Omental fat pad (tissue), 4 donors: ENCODE data around the gene TRMT112. TPM values are rescaled to one million over a fixed set of nuclear protein-coding genes. Genes with fewer than 3 reads are reported as not detected.

Source experiments
- ATAC-seq: fragments of 150-250 bp; one replicate; pipeline ENCODE4 v1.9.1; 2016; ENCODE audit warnings: mild to moderate bottlenecking, moderate library complexity; ENCODE audit not compliant: low FRiP score
- DNase-seq: peaks from one replicate; pipeline ENCODE4 v3.0.0-alpha.2; 2019; ENCODE audit warnings: low spot score
- total RNA-seq, 4 donors: library from RNA; depleted of rRNA; stranded (reverse); fragments of >200 nt; gene quantifications; one replicate each; pipeline ENCODE4 v1.1.0, GENCODE V29; 2016
- TF ChIP-seq, protein P1 (sequence below), 3 donors: fragments of 450-650 bp; IDR thresholded peaks; one replicate each; pipeline ENCODE4 v1.5.1; 2016 to 2017; ENCODE audit warnings: antibody characterized with exemption in 3 of 3, mild to moderate bottlenecking in 3 of 3, moderate library complexity in 2 of 3

The TRMT112 gene
- total RNA-seq, 4 donors from 2014 or later = 180 to 263 (median 215) TPM

GRCh38 chr11:64287676-64288352 is 29.5 kb downstream of the TRMT112 start:
- DNase-seq (no peak), ATAC-seq (no peak)
- TF ChIP-seq, protein P1, sequence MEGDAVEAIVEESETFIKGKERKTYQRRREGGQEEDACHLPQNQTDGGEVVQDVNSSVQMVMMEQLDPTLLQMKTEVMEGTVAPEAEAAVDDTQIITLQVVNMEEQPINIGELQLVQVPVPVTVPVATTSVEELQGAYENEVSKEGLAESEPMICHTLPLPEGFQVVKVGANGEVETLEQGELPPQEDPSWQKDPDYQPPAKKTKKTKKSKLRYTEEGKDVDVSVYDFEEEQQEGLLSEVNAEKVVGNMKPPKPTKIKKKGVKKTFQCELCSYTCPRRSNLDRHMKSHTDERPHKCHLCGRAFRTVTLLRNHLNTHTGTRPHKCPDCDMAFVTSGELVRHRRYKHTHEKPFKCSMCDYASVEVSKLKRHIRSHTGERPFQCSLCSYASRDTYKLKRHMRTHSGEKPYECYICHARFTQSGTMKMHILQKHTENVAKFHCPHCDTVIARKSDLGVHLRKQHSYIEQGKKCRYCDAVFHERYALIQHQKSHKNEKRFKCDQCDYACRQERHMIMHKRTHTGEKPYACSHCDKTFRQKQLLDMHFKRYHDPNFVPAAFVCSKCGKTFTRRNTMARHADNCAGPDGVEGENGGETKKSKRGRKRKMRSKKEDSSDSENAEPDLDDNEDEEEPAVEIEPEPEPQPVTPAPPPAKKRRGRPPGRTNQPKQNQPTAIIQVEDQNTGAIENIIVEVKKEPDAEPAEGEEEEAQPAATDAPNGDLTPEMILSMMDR (IDR thresholded peaks at IDR 0.05) = no peak

- DNase-seq (no peak), ATAC-seq (no peak)
- TF ChIP-seq, protein P1 (IDR thresholded peaks at IDR 0.05) = no peak
Observed at GRCh38 chr11:64286801-64287159, 30.6 kb downstream of the TRMT112 start.

GRCh38 chr11:64285885-64286800 is 31.2 kb downstream of the TRMT112 start:
- no peak for DNase-seq
- peak; percentile 0 for ATAC-seq
- TF ChIP-seq, protein P1 (IDR thresholded peaks at IDR 0.05) = no peak

DNA sequence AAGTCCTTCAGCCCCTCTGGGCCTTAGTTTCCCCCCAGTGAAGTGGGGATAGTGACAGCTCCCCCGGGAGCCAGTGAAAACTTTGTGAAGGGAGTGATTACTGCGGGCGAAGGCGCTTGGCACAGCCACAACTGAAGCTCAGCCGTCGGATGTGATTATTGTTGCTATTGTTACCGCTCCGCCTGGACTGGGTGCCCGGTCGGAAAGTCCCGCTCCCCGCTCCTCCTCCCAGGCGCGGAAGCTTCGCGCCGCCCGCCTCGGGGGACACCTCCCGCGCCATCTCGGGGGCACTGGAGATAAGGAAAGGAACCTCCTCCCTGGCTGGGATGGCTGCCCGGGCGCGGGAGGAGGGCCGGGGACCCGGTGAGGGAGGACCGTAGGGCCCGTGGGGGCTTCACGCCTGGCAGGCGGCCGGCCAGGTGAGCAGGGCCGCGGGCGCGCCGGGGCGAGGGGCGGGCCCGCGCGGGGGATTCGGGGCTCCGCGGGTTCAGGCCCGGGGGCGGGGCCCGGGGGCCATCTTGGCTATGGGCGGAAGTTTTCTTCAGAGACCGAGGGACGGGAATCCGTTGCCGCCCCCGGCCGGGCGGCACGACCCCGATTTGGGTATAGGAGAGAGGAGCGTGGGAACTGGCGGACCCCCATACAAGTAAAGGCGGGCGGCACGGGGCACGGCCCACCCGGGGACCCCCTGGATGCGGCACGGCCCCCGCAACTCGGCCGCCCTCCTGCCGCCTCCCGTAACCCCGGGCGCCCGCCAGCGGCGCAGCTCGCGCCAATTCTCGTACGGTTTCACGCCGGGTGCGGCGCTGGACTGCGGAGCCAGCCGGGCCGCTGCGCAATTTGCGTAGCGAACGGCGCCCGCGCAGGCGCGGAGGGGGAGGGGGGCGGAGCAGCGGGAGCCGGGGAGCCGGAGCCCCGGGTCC is 32.1 kb downstream of the TRMT112 start, which contains the start of gene GPR137:
GPR137 (plus strand) TSS at position 887 of the 923 bp plus-strand sequence. CDS start 677 bp downstream, outside the sequence.
- peak; percentile 67 for ATAC-seq
- TF ChIP-seq, protein P1 (IDR thresholded peaks at IDR 0.05) = no peak

GRCh38 chr11:64284048-64284961 is 33.1 kb downstream of the TRMT112 start, which contains the start of gene BAD:
Gene BAD (minus strand): TSS chr11:64284665. CDS start chr11:64284368, 297 bp downstream.
- peak; percentile 84 for DNase-seq
- peak; percentile 90 for ATAC-seq
- TF ChIP-seq, protein P1 (IDR thresholded peaks at IDR 0.05) = no peak

More for the DNA sequence above, 32.1 kb downstream of the TRMT112 start, which contains the start of gene GPR137:
- peak; percentile 68 for DNase-seq
